Measurements from ENCODE around the gene HOXA3. TPM values are rescaled to one million over a fixed set of nuclear protein-coding genes. Genes with fewer than 3 reads are reported as not detected.
A peak's percentile ranks its signal among the peaks of the same experiment; 100 is the strongest.

The HOXA3 gene
- total RNA-seq, 1 donor from 2014 or later, result 26.4 TPM

DNA sequence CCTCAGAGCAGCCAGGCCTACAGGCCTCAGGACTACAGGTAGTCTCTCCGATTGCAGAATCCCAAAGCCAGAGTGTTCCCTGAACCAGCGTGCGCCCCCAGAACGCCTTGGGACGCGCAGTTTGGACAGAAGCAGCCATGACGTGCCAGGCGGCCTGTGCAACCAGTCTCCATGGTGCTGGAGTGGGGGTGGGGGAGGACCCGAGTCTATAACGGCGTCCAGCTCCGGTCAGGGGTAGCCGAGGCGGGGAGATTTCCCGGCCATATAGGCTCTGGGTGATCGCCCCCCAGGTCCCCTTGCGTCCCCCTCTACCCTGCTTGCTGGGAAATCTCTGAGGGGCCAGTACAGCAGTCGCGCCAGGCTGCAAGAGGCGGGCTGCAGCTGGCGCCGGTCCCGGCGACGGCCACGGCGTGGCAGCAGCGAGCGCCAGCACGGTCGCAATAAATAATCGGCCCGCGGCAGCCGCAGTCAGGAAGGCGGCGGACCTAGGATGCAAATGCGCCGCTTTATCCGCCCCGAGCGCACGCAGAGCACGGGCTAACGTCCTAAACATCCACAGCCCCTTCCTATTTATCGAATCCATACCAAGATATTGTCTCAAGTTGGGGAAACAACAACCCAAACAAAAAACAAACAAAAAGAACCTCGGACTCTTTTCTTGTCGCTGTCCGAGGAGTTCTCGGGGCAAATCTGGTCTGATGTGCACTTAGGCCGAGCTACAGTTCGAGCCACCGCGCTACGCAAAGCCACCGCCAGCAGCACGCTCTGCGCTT is 1.6 kb downstream of the HOXA3 start:
- H3K4me3 ChIP-seq (ENCODE audit: low read depth, low read length), result peak overlapping the region; percentile 71
- H3K27me3 ChIP-seq (ENCODE audit: control insufficient read depth, insufficient read depth, low read length), result no peaks in the 10 kb centered on the region
- no peaks in the 10 kb centered on the region for H3K36me3 ChIP-seq (ENCODE audit: control insufficient read depth, insufficient read depth, low read length)
- TF ChIP-seq, protein P1, sequence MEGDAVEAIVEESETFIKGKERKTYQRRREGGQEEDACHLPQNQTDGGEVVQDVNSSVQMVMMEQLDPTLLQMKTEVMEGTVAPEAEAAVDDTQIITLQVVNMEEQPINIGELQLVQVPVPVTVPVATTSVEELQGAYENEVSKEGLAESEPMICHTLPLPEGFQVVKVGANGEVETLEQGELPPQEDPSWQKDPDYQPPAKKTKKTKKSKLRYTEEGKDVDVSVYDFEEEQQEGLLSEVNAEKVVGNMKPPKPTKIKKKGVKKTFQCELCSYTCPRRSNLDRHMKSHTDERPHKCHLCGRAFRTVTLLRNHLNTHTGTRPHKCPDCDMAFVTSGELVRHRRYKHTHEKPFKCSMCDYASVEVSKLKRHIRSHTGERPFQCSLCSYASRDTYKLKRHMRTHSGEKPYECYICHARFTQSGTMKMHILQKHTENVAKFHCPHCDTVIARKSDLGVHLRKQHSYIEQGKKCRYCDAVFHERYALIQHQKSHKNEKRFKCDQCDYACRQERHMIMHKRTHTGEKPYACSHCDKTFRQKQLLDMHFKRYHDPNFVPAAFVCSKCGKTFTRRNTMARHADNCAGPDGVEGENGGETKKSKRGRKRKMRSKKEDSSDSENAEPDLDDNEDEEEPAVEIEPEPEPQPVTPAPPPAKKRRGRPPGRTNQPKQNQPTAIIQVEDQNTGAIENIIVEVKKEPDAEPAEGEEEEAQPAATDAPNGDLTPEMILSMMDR (IDR thresholded peaks at IDR 0.05; ENCODE audit: insufficient read depth, low read length, poor library complexity, severe bottlenecking), result peak; percentile 54
- no peak for DNase-seq (ENCODE audit: low read depth)

DNA sequence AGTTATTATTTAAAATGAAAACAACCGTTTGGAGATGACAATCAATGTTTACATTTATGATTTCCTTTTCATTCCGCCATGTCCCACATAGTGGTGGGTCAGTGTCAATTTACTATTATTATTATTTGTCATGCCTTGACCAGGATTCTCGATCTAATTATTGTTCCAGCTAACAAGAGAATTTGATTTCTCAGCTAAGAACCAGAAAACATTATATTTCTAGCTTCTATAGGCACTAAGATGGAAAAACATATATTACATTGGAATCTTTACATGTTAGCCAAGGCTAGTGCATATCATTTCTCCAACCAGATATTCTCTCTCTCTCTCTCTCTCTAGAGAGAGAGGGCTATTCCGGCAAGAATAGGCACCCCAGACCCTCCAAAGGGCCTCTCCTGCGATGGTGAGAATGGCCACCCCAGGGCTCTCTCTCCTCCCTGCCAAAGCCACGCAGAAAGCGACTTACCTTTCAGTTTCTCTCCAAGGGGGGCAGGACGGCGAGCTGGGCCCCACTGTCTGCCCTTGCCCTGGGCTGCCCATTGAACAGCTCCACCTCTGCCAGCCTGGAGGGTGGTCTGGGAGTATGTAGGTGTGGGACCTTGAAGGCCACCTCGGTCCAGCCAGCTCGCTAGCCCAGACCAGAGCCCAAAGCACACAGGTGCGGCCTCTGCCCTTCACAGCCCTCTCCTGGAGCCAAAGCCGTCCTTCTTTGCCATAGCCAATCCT is 2.4 kb downstream of the HOXA3 start:
- Histone ChIP-seq H3K36me3 (ENCODE audit: control insufficient read depth, insufficient read depth, low read length) (no peaks in the 10 kb centered on the region), H3K4me3 (ENCODE audit: low read depth, low read length) (peak overlapping the region; percentile 71), H3K27me3 (ENCODE audit: control insufficient read depth, insufficient read depth, low read length) (no peaks in the 10 kb centered on the region)
- TF ChIP-seq, protein P1 (IDR thresholded peaks at IDR 0.05; ENCODE audit: insufficient read depth, low read length, poor library complexity, severe bottlenecking), result no peak
- DNase-seq (ENCODE audit: low read depth), result no peak

- DNase-seq (ENCODE audit: low read depth), result no peak
- TF ChIP-seq, protein P1 (IDR thresholded peaks at IDR 0.05; ENCODE audit: insufficient read depth, low read length, poor library complexity, severe bottlenecking), result no peak
- Histone ChIP-seq H3K36me3 (ENCODE audit: control insufficient read depth, insufficient read depth, low read length) (peaks cover 1% of the 10 kb centered on the region), H3K4me3 (ENCODE audit: low read depth, low read length) (peak overlapping the region; percentile 71), H3K27me3 (ENCODE audit: control insufficient read depth, insufficient read depth, low read length) (no peaks in the 10 kb centered on the region)
Observed at GRCh38 chr7:27148756-27149641, 3.4 kb downstream of the HOXA3 start.

GRCh38 chr7:27148031-27148755 is 4.2 kb downstream of the HOXA3 start:
- no peak for DNase-seq (ENCODE audit: low read depth)
- H3K36me3 ChIP-seq (ENCODE audit: control insufficient read depth, insufficient read depth, low read length), result peaks cover 1% of the 10 kb centered on the region
- H3K27me3 ChIP-seq (ENCODE audit: control insufficient read depth, insufficient read depth, low read length), result no peaks in the 10 kb centered on the region
- peak overlapping the region; percentile 71 for H3K4me3 ChIP-seq (ENCODE audit: low read depth, low read length)
- TF ChIP-seq, protein P1 (IDR thresholded peaks at IDR 0.05; ENCODE audit: insufficient read depth, low read length, poor library complexity, severe bottlenecking), result no peak

Measured in kidney epithelial cell (primary cell).